ENCODE results near the gene ITPR1. TPM values are rescaled to one million over a fixed set of nuclear protein-coding genes. Genes with fewer than 3 reads are reported as not detected.
A peak's percentile ranks its signal among the peaks of the same experiment; 100 is the strongest.

ITPR1 gene
- total RNA-seq, 1 donor from 2014 or later = 117 TPM

DNA sequence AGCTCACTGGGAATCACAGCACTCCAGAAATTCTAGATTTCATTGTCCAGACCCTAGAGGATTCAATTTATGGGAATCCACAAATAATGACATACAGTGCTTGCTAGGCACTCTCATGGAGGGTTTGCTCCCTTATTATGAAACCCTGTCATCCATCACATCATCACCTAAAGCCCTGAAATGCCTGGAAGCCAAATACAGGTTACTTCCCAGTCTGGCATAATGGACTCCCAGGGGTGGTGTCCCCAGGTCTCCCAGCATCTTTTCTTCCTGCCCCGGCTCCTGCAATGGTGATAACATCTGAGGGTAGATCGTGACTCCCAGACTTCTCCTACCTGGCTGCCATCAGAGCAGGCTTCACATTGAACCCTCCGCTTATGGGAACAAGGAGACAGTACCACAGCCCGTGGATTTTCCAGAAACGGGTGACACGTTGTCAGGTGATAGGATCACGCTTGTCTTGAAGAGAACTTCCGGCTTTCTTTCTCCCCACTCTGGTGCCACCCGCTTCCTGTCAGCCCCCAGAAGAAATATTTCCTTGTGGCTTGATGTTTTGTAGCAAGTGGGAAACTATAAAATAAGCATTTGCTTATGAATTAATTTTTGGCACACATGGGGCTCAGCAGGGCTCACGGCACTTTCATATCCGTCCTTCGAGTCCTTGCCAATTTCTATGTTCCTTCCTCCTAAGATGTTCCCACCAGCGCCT is 247.4 kb downstream of the ITPR1 start:
- intact Hi-C loops (cut with micrococcal nuclease) = loop anchor here (1.0 to 2.0 kb wide), 6 partner anchors 18 to 238 kb away; no protein-coding TSS in a partner anchor
- peaks cover 24% of the 10 kb centered on the region for H3K9me3 Mint-ChIP-seq
- H3K27ac Mint-ChIP-seq = peak overlapping the region; percentile 87
- no peak overlapping the region for H3K4me3 Mint-ChIP-seq (ENCODE audit: low read depth)
- peaks cover 79% of the 10 kb centered on the region for H3K36me3 Mint-ChIP-seq (ENCODE audit: low read depth)
- H3K4me1 Mint-ChIP-seq (ENCODE audit: low read depth) = peaks cover 73% of the 10 kb centered on the region
- no peak for DNase-seq (ENCODE audit: low spot score)
- no peaks in the 10 kb centered on the region for H3K27me3 Mint-ChIP-seq (ENCODE audit: low read depth)

- no peaks in the 10 kb centered on the region for H3K27me3 Mint-ChIP-seq (ENCODE audit: low read depth)
- peak overlapping the region; percentile 87 for H3K27ac Mint-ChIP-seq
- intact Hi-C loops (cut with micrococcal nuclease) = loop anchor here (1.0 to 2.0 kb wide), 6 partner anchors 18 to 237 kb away; no protein-coding TSS in a partner anchor
- peaks cover 73% of the 10 kb centered on the region for H3K4me1 Mint-ChIP-seq (ENCODE audit: low read depth)
- no peak for DNase-seq (ENCODE audit: low spot score)
- peaks cover 24% of the 10 kb centered on the region for H3K9me3 Mint-ChIP-seq
- no peak overlapping the region for H3K4me3 Mint-ChIP-seq (ENCODE audit: low read depth)
- peaks cover 81% of the 10 kb centered on the region for H3K36me3 Mint-ChIP-seq (ENCODE audit: low read depth)
Observed at GRCh38 chr3:4741106-4741403, 247.9 kb downstream of the ITPR1 start.

DNA sequence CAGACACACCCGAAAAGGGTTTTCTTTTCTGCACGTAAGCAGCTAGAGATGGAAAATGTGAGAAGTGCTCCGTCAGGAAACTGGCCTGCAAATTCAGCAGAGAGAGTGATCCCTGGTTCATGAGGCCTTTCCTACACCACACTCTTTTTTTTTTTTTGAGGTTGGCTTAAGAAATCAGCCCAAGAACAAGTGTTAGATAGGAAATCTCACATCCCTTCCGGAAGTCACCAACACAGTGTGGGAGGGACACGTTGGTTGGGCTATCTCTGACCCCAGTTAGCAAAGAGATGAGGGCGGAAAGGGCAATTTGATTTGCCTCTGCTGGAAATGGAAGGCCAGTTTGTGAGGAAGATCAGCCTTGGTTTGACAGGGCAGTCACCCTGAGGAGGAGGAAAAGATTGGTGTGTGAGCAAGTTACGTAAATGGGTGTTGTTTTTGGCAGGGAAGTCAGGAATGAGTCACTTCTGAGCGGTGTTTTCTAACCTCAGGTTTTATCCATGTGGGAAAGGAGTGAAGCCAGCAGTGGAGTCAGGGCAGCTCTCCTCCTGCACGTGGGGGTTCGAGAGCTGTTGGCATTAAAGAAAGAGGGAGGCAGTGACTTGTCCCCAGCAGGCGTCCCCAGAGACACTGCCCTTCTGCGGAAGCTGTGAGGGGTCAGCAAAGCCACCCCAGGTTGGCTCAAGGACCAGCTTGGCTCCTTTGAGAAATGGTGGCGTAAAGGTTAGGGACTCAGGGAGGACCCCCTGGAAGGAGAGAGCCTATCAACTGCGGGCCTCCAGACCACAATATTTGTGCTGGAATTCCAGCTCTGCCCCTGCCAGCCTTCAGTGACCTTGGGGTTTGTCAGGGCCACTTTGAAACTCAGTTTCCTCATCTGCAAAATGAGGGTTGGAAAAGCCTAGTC is 248.5 kb downstream of the ITPR1 start:
- peak overlapping the region; percentile 87 for H3K27ac Mint-ChIP-seq
- no peak for DNase-seq (ENCODE audit: low spot score)
- H3K9me3 Mint-ChIP-seq = peaks cover 24% of the 10 kb centered on the region
- peaks cover 81% of the 10 kb centered on the region for H3K36me3 Mint-ChIP-seq (ENCODE audit: low read depth)
- no peak overlapping the region for H3K4me3 Mint-ChIP-seq (ENCODE audit: low read depth)
- intact Hi-C loops (cut with micrococcal nuclease) = loop anchor here (1.0 to 2.0 kb wide), 6 partner anchors 19 to 237 kb away; no protein-coding TSS in a partner anchor
- no peaks in the 10 kb centered on the region for H3K27me3 Mint-ChIP-seq (ENCODE audit: low read depth)
- H3K4me1 Mint-ChIP-seq (ENCODE audit: low read depth) = peaks cover 67% of the 10 kb centered on the region

GRCh38 chr3:4742359-4742758 is 249.2 kb downstream of the ITPR1 start:
- DNase-seq (ENCODE audit: low spot score) = no peak
- no peak overlapping the region for H3K4me3 Mint-ChIP-seq (ENCODE audit: low read depth)
- intact Hi-C loops (cut with micrococcal nuclease) = no loop called here
- H3K27me3 Mint-ChIP-seq (ENCODE audit: low read depth) = no peaks in the 10 kb centered on the region
- H3K27ac Mint-ChIP-seq = no peak overlapping the region
- H3K36me3 Mint-ChIP-seq (ENCODE audit: low read depth) = peaks cover 81% of the 10 kb centered on the region
- peaks cover 60% of the 10 kb centered on the region for H3K4me1 Mint-ChIP-seq (ENCODE audit: low read depth)
- peaks cover 20% of the 10 kb centered on the region for H3K9me3 Mint-ChIP-seq

GRCh38 chr3:4743371-4743770 is 250.2 kb downstream of the ITPR1 start:
- H3K4me3 Mint-ChIP-seq (ENCODE audit: low read depth) = no peak overlapping the region
- no peaks in the 10 kb centered on the region for H3K27me3 Mint-ChIP-seq (ENCODE audit: low read depth)
- no peak overlapping the region for H3K27ac Mint-ChIP-seq
- intact Hi-C loops (cut with micrococcal nuclease) = no loop called here
- peaks cover 78% of the 10 kb centered on the region for H3K36me3 Mint-ChIP-seq (ENCODE audit: low read depth)
- peaks cover 50% of the 10 kb centered on the region for H3K4me1 Mint-ChIP-seq (ENCODE audit: low read depth)
- no peak for DNase-seq (ENCODE audit: low spot score)
- H3K9me3 Mint-ChIP-seq = peaks cover 15% of the 10 kb centered on the region

- peaks cover 78% of the 10 kb centered on the region for H3K36me3 Mint-ChIP-seq (ENCODE audit: low read depth)
- peaks cover 9% of the 10 kb centered on the region for H3K9me3 Mint-ChIP-seq
- H3K27me3 Mint-ChIP-seq (ENCODE audit: low read depth) = no peaks in the 10 kb centered on the region
- peaks cover 52% of the 10 kb centered on the region for H3K4me1 Mint-ChIP-seq (ENCODE audit: low read depth)
- H3K4me3 Mint-ChIP-seq (ENCODE audit: low read depth) = no peak overlapping the region
- intact Hi-C loops (cut with micrococcal nuclease) = no loop called here
- DNase-seq (ENCODE audit: low spot score) = no peak
- no peak overlapping the region for H3K27ac Mint-ChIP-seq
Observed at GRCh38 chr3:4744405-4745234, 251.5 kb downstream of the ITPR1 start.

GRCh38 chr3:4745235-4745610 is 252.1 kb downstream of the ITPR1 start:
- Mint-ChIP-seq H3K9me3 (peaks cover 2% of the 10 kb centered on the region), H3K4me1 (ENCODE audit: low read depth) (peaks cover 48% of the 10 kb centered on the region), H3K27me3 (ENCODE audit: low read depth) (no peaks in the 10 kb centered on the region), H3K27ac (no peak overlapping the region), H3K4me3 (ENCODE audit: low read depth) (no peak overlapping the region), H3K36me3 (ENCODE audit: low read depth) (peaks cover 74% of the 10 kb centered on the region)
- intact Hi-C loops (cut with micrococcal nuclease) = no loop called here
- DNase-seq (ENCODE audit: low spot score) = no peak

DNA sequence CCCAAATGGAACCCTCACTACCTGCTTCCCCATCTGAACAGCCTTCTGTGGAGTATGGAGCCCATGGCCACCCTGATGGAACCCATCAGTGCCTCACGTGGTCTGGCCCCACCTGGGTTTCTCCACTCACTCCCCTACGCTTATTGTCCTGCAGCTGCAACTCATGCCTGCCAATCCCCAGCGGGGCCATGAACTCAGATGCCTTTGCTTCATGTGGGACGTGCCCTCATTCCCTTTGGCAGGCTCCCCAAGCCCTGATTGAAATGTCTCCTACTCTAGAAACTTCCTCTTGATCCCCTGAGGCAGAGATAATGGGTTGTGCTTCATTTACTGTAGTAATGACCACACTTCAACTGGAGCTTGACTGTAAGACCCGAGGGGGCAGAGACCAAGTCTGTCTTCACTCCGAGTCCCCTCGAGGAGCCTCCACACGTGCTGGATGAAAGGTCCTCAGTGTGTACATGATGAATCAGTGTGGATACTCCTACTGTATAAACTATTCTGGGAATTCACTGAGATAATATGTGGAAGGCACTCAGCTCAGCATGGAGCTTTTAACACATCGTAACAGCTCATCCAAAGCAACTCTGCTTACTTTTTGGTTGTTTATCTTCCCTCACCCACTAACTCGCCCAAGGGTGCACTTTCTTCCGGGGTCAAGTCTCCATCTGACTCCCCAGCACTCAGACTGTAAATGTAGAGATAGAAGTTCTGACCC is 253.3 kb downstream of the ITPR1 start:
- H3K27ac Mint-ChIP-seq = no peak overlapping the region
- peaks cover 44% of the 10 kb centered on the region for H3K4me1 Mint-ChIP-seq (ENCODE audit: low read depth)
- no peaks in the 10 kb centered on the region for H3K9me3 Mint-ChIP-seq
- no peaks in the 10 kb centered on the region for H3K27me3 Mint-ChIP-seq (ENCODE audit: low read depth)
- DNase-seq (ENCODE audit: low spot score) = no peak
- intact Hi-C loops (cut with micrococcal nuclease) = no loop called here
- H3K36me3 Mint-ChIP-seq (ENCODE audit: low read depth) = peaks cover 70% of the 10 kb centered on the region
- H3K4me3 Mint-ChIP-seq (ENCODE audit: low read depth) = no peak overlapping the region

- Mint-ChIP-seq H3K9me3 (no peaks in the 10 kb centered on the region), H3K4me3 (ENCODE audit: low read depth) (no peak overlapping the region), H3K27ac (no peak overlapping the region), H3K4me1 (ENCODE audit: low read depth) (peaks cover 41% of the 10 kb centered on the region), H3K36me3 (ENCODE audit: low read depth) (peaks cover 76% of the 10 kb centered on the region), H3K27me3 (ENCODE audit: low read depth) (no peaks in the 10 kb centered on the region)
- DNase-seq (ENCODE audit: low spot score) = no peak
- intact Hi-C loops (cut with micrococcal nuclease) = no loop called here
Observed at GRCh38 chr3:4748127-4748526, 255.0 kb downstream of the ITPR1 start.

DNA sequence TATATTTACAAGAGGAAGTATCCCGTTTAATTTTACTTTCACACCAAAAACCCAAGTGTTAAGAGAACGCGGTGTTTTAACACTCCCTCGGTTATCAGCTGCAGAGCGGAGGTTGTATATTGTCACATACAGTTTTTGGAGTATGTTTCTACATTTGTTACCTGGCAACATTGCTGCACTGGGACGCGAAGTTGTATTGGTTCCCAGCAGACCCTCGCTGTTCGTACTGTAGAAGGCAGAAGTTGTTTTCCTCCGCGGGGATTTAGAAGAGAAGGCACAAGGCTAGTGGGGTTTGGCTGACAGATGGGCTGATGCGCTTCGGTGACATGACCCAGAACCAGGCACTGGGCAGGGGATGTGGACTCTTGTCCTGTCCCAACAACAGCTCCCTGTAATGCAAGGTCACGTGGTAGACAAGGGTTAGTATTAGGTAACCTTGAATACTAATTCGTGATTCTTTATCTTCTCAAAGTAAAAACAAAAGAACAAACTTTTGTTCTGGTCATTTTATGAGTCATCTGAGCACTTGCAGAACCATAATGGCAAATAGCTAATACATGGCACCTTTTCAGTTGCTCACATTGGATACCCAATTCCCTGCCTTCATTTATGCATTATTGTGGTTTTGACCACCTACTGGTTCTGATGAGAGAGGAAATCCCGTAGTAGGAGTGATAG is 255.7 kb downstream of the ITPR1 start:
- Mint-ChIP-seq H3K9me3 (no peaks in the 10 kb centered on the region), H3K27me3 (ENCODE audit: low read depth) (no peaks in the 10 kb centered on the region), H3K4me3 (ENCODE audit: low read depth) (no peak overlapping the region), H3K27ac (peak overlapping the region; percentile 6), H3K4me1 (ENCODE audit: low read depth) (peaks cover 40% of the 10 kb centered on the region), H3K36me3 (ENCODE audit: low read depth) (peaks cover 76% of the 10 kb centered on the region)
- no peak for DNase-seq (ENCODE audit: low spot score)
- intact Hi-C loops (cut with micrococcal nuclease) = no loop called here

- no peak for DNase-seq (ENCODE audit: low spot score)
- peaks cover 78% of the 10 kb centered on the region for H3K36me3 Mint-ChIP-seq (ENCODE audit: low read depth)
- H3K4me3 Mint-ChIP-seq (ENCODE audit: low read depth) = no peak overlapping the region
- H3K9me3 Mint-ChIP-seq = no peaks in the 10 kb centered on the region
- intact Hi-C loops (cut with micrococcal nuclease) = no loop called here
- no peaks in the 10 kb centered on the region for H3K27me3 Mint-ChIP-seq (ENCODE audit: low read depth)
- H3K27ac Mint-ChIP-seq = peak overlapping the region; percentile 39
- peaks cover 42% of the 10 kb centered on the region for H3K4me1 Mint-ChIP-seq (ENCODE audit: low read depth)
Observed at GRCh38 chr3:4749567-4750002, 256.4 kb downstream of the ITPR1 start.
